Hippocampal formation (tissue), 2 donors: ENCODE measurements around the gene MGP.

Experiments
- DNase-seq, 2 donors: peaks; one replicate each; lab custom pipeline; 2025; lab: John Stamatoyannopoulos, UW

MGP gene

DNA sequence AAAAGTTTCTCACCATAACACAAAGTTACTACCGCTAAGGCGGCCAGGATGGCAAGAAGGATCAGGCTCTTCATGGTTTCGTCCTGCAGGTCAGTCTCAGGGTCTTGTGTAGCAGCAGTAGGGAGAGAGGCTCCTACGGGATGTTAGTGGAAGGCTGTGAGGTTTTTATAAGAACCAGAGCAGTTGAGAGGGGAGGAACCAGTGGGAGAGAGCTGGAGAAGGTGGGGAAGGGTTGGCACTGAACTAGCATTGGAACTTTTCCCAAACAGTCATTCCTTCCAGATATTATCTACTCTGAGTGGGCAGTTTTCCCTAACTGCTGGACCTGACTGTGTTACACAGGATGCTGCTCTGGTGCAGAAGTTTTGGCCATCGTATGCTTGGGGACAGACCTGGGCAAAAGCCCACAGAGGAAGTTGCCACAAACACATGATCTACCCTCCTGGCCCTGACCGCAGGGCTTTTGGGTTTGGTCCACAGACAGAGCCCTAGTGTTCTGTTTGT lies at the start of gene MGP:
MGP (minus strand) TSS at position 137 of the 504 bp plus-strand sequence; CDS start at position 74, 63 bp downstream.
- DNase-seq, result no peak

GRCh38 chr12:14935031-14935430 lies 49.4 kb upstream of the MGP start:
- no peak for DNase-seq

DNA sequence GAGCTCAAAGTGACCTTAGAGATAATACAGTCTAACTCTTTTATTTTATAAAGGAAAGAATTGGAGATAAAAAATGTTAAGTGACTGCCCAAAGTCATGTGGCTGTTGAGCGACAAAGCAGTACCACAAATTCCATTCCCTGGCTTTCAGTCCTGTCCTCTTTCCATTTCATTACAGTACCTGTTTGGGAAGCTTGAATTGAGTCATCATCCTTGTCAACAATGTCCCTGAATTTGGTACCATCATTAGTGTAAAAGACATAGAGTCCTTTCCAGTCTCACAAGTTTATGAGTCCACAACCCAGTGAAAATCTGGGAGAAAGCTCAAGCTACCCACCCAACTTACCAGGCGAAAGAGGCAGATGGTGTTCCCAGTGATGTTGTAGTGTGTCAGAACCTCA lies 48.9 kb upstream of the MGP start:
- no peak for DNase-seq

- no peak for DNase-seq
Observed at GRCh38 chr12:14931791-14932560, 46.3 kb upstream of the MGP start.

DNA sequence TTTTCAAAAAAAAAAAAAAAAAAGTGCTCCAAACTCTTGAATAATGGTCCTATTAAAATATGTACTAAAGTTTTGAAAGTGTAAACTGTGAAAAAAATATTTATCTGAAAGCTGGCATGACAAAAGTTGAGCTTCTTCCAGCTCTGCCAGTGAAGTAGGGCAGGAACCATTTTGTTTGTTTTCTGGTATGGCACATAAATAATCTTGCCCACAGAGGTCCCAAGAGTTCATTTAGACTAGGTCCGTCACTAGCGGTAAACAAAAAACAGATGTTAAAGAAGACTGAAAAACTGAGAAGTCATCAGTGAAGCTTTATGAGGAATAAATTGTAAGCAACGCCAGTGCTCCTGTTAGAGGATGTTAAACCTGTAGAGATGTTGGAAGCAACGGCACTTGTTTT lies 45.7 kb upstream of the MGP start:
- DNase-seq, result no peak

DNA sequence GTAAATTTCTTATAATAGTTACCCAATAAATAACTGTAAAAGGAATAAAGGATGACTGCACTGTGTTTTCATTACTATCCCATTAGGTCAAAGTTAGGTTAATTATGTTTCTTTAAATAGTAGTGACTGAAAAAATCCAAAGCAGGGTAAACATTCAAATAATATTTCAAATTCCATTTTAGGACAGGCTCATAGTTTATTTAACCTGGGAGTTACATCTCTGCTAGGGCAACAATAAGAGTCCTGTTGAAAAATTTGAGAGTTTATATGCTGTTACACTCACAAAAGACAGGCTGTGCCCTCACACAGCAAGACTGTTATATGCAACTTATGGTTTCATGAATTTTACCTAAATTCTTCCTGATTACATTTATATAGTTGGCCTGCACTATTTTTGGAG lies 44.6 kb upstream of the MGP start:
- no peak for DNase-seq

- DNase-seq, result no peak
Observed at GRCh38 chr12:14928931-14929330, 43.3 kb upstream of the MGP start.

DNA sequence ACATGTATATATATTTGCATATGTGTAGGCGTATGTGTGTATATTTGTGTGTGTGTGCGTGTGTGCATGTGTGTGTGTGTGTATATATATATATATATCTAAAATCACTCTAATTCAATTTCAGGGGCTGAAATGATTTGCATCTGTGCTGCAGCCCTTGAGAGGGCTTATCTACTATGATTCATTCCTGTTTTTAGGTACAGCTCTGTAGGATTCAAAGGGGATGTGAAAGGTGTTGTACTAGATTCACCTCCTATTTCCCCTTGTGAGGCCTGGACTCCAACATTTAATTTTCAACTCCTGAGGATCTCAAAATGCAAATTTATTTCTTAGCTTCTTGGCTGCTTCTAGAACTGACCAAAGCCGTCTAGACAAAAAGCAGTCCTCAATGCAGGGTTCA lies 41.6 kb upstream of the MGP start:
- no peak for DNase-seq

DNA sequence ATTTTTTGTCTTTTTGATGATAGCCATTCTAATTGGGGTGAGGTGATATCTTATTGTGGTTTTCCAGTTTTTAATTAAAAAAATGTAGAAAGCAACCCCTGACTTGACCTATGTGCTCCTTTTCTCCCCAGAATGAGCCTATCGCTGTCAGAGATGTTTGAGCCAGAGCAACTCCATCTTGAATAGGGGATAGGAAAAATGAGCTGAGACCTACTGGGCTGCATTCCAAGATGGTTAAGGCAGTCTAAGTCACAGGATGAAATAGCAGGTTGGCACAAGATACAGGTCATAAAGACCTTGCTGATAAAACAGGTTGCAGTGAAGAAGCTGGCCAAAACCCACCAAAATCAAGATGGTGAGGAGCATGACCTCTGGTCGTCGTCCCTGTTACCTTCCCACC lies 38.9 kb upstream of the MGP start:
- no peak for DNase-seq

GRCh38 chr12:14923944-14924343 lies 38.3 kb upstream of the MGP start:
- no peak for DNase-seq

DNA sequence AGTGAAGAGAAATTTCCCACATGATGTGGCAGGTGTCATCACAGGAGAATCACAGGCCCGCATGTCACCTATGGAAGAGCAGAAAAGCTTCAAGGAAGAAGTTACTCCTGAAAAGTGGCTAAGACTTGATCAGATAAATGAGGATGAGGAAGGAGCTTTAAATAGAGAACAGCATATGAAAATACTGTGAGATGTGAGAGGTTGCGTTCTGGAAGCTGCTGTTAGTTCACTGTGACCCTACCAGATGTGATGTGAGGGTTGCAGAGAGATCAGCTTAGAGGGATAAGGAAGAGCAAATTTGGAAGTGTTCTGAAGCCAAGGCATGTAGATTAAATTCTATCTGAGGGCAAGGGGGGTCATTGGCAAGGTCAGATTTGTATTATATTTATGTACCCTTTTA lies 35.6 kb upstream of the MGP start:
- DNase-seq, result no peak

DNA sequence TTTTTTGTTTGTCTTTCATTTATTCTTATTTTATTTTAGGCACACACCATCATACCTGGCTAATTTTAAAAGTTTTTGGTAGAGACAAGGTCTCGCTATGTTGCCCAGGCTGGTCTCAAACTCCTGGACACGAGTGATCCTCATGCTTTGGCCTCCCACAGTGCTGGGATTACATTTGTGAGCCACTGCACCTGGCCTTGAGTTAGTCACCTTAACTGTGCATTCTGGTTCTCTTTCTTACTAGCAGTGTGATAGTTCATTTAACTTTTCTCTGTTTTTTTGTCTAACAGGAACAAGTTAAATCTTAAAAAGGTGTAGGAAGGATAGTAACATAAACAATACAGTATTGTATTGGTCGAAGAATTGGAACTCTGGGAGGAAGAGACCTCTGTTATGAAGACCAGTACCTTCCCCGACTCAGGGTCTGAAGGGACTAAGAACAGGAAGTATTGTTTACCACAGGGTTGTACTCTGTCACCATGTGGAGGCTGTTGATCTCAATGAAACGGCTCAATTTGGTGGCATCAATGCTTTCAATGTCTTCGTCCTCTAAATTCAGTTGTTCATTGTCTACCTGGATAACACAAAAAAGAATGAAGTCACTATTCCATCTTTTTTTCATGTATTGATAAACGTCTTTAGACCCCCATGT lies 34.9 kb upstream of the MGP start:
- DNase-seq, result no peak

- no peak for DNase-seq
Observed at GRCh38 chr12:14919455-14919854, 33.8 kb upstream of the MGP start.

DNA sequence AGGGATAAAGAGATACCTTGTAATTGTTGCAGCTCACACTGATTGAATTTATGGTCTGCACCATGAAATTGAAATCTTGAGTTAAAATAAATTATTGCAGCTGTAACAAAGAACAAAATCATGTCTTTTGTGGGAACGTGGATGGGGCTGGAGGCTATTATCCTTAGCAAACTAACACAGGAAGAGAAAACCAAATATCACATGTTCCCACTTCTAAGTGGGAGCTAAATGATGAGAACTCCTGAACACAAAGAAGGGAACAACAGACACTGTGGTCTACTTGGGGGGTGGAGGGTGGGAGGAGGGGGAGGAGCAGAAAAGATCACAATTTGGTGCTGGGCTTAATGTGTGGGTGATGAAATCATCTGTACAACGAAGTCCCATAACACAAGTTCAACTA lies 30.1 kb upstream of the MGP start:
- no peak for DNase-seq

DNA sequence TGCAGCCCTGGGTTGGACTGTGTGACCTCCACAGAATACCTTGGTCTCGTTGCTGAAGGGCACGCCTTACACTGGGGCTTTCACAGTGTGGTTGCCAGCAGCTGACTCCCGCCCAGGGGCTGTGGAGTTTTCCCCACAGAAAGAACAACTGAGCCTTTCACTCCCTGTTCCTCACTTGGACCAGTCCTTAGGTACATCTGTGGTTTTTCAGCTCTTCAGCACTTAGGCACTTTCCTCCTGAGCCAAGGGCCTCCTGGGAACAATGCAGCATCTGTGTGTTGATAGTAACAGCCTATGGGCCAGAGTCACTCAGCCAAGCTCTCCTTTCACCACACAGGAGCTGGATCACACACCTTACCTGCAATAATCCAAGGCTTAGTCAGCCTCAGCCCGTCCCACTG lies 27.7 kb upstream of the MGP start:
- DNase-seq, result no peak

DNA sequence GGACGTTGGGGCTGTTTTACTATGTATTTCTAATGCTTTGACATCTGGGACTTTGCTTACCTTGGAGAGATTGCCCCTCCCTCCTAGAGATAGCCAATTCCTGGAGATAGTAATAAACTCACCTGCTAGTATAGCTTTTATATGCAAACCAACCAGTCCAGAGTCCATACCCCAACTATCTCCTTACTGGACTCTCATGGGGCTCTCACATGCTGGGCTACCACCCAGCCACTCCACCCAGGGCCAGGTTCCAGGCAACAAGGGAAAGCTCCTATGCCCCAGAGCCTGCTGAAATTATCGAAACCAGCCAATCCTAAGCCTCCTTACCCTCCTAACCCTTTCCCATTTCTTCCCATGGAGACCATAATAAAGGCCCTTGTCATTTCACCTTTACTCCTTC lies 25.5 kb upstream of the MGP start:
- DNase-seq, result no peak

DNA sequence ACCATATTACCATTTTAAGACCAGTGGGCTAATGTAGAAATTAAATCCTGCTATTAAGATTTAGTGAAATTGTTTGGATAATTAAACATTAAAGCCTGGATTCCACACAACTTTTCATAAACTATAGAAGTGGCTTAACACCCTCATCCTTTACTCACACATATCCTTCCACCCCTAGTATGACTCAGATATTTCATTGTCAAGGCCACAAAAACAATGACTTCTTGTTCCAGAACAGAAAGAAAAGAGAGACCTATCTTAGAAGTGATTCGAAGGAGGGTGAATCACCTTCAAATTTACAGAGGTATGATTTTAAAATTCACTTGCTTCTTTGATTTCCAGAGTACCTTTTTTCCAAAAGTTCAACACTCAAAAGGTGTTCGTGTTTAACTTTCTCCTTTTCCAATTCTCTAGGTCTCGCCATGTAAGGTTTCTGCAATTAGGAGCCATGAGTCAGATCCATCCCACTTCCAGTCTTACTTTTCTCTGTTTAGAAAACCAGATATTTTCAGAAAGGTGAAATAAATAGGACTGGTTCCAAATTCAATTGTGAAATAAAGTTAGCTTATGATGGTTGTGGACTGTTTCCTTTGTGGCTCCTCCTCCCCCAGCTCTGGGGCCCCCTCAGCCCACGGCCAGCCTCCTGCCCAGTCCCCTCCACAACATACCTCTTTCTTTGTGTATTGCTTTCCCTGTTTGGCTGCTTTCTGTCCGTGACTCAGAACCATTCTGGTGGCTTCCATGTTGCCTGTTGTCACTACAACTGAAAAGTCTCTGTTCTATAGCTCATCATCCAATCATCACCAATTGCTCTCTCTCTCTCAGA lies 24.6 kb upstream of the MGP start:
- DNase-seq, result no peak

GRCh38 chr12:14907953-14908352 lies 22.3 kb upstream of the MGP start:
- no peak for DNase-seq

- DNase-seq, result no peak
Observed at GRCh38 chr12:14906114-14906513, 20.5 kb upstream of the MGP start.

DNA sequence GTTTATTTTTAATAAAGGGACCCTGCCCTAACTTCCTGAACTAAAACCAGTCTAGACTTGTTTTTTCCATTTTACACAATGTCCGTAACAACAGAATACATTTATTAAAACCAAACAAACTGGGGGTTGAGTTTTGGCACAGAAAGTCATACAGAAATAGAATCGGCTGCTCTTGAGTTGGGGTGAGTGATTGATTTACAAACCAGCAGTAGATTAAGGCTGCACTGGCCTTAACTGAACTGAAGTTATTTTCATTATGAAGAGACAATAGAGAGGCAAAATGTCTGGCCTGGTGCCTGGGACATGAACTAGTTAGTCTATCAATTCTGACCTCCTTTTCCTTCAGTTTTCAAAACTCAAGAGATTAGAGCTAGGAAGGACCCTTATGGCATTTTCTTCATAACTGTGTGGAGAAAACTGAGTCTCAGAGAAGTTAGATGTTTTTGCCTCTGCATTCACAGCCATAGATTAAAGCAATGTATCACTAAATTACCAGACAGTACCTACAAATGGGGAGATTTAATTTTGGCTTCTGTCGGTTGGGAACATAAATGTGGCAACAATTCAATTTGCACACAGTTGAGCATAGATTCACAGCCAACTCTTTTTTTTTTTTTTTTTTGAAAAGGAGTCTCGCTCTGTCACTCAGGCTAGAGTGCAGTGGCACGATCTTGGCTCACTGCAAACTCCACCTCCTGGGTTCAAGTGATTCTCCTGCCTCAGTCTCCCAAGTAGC lies 19.8 kb upstream of the MGP start:
- no peak for DNase-seq

DNA sequence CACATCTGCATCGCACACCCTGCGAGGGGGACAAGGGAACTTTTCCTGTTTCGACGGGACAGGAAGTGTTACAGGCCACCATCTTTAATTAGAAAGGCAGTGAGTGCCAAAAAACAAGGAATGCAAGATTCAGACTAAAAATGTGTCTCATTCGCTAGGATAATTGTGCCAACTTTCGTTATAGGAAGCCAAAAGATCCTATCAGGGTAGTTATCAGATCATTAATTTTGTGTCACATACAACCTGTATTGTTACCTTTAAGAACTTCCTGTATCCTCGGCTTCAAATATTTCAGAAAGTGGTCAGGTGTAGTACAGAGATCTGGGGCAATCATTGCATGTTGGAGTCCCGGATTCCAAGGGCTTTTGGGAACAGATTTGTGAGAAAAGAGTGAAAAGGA lies 19.2 kb upstream of the MGP start:
- no peak for DNase-seq
